NCI-H1694 treated with DMSO at 0.1 percent for 48 hours (cell line): ENCODE measurements around the gene PCDH17.

Source experiments
- DNase-seq: peaks from one replicate; lab custom pipeline; 2025; lab: John Stamatoyannopoulos, UW

PCDH17 gene

DNA sequence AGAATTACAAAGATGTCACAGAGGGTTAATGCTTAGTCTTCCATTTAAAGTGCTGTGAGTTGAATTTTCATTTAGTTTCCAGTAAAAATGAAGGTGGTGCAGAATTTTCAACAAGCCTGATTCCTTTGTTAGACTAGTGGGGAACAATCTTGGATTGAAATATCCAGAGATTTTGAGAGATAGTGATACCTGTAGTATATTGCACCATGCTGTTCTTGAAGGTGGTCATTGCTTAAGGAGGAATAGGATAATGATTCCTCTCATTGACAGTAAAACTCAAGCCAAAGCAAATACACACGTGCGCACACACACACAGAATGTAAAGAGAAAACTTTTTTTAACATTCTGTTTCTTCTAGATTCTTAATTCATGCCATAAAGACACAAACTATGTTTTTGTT is 5.3 kb downstream of the PCDH17 start:
- DNase-seq = no peak

DNA sequence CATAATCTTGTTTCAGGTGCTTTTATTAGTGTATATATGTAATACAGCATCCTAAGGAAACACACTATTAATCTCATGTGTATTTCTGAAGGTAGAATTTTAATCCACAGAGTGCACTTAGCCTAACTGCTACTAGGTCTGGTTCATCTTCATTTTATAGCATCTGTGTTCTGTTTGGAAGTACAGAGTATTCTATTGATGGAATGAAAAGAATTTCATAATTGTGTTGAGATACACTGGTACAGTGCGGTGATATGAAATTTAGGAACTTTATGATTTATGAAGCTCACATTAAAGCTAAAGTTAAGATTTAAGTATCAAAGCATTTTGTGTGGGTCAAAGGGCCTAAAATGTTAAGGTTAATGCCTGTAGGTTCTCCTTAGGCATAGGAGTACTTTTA is 6.0 kb downstream of the PCDH17 start:
- DNase-seq = no peak

DNA sequence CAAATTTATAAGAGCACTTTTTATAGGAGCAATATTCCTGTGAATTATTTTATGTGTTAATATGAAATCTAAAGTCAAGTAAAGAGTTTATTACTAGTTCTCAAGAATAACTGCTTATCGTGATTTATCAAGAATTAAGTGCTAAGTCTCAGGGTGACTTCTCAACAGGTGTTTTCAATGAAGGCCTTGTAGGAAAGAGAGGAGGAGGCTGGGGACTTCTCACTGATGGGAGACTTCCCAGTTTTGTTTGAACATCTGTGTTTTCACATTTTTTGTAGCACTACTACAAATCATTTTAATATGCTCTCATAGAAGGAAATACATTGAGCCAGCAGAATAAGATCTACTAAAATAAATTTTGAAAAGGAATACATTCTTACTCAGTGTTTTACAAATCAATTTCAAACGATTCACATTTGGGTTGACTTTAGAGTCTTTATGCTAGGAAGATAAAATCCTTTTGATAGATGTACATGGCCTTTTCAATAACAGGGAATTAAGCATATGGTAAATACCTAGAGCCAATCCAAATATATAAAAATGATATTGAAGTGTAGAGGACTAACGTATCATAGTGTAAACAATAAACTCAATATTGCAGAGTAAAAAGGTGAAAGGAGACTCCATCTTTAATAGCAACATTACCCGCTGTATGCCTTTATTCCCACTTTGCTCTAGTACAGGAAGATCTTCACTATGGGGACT is 6.8 kb downstream of the PCDH17 start:
- DNase-seq = no peak

- DNase-seq = no peak
Measured at GRCh38 chr13:57640607-57641006, 9.1 kb downstream of the PCDH17 start.

- DNase-seq = no peak
Measured at GRCh38 chr13:57641051-57641450, 9.5 kb downstream of the PCDH17 start.

DNA sequence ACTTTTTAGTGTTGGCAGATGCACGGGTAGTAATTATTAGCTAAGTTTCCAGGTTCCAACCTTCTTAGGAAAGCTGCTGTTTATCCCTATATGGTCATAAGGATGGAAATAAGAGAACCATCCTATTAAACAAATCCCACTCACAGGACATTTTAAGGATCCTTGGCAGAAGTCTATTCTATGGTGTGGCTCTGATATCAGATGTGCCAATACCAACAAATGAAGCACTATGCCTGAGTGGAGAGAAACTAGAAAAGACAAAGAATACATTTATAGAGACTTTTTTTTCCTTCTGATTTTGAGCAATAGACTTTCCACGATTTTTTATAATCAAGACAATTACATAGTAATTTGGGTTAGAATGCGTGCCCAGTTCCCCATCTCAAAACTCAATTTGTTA is 12.6 kb downstream of the PCDH17 start:
- DNase-seq = no peak

GRCh38 chr13:57653229-57653989 is 21.9 kb downstream of the PCDH17 start:
- DNase-seq = no peak

GRCh38 chr13:57665481-57665880 is 33.9 kb downstream of the PCDH17 start:
- DNase-seq = no peak

DNA sequence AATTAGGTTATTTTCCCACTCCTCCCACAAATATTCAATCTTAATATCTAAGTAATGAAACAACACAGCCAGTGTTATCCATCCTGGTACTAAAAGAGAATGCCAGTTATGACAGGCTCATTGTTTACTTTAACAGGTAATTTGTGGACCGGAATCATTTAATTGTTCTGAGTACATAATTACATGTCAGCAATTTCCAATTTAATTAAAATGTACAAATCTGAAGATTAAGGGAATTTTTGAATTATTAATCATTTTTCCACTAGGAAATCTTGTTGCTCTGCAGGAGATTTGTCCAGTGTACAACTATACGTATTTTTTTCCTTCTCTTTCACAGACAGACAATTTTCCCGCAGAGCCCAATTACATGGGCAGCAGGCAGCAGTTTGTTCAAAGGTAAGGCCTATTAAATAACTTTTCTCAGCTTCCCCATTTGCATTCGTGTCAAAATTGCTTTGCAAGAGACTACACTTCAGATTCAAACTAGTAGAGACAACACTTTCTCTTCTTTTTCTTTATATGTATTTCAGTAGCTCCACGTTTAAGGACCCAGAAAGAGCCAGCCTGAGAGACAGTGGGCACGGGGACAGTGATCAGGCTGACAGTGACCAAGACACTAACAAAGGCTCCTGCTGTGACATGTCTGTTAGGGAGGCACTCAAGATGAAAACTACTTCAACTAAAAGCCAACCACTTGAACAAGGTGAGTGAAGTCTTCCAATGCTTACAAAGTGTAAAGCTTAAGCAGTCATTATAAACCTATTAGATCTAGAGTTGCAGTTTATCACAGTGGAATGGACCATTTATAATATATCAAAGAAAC is 34.8 kb downstream of the PCDH17 start:
- no peak for DNase-seq

DNA sequence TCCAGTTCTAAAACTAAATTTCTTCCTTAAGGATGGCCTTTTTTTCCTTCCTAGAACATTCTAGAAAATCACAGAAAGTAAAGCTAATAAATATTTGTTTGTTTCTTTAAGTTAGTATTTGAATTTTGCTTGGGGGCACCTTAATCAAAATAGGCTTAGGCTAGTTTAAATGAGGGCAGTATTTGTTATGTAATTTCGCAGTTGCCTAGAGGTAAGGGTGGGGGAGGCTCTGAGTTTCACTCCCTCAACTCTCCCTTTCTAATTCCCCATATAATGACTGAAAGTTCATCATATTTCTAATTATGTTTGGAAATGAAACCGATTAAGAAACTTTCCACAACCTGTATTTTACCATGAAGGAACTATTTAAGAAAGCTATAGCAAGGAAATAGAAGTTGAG is 40.6 kb downstream of the PCDH17 start:
- no peak for DNase-seq

DNA sequence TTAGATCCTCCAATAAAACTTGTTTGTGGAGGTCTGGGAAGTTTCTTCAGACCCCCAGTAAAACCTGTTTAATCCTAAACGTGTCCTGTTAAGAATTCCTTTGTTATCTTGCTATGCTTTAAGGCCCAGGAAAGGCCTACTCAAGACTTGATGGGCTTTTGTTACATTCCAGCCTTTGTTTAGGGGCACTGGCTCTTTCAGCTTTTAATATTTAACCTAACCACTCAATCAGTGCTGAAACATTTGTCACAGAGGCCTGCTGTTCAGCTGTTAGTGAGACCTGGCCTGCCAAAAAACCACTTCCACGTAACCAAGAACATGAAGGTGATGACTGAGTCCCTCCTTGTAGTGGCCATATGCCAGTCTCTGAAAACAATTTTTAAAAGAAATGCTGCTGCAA is 41.7 kb downstream of the PCDH17 start:
- DNase-seq = no peak

GRCh38 chr13:57675526-57675925 is 44.0 kb downstream of the PCDH17 start:
- DNase-seq = no peak

- no peak for DNase-seq
Measured at GRCh38 chr13:57680609-57681008, 49.1 kb downstream of the PCDH17 start.

DNA sequence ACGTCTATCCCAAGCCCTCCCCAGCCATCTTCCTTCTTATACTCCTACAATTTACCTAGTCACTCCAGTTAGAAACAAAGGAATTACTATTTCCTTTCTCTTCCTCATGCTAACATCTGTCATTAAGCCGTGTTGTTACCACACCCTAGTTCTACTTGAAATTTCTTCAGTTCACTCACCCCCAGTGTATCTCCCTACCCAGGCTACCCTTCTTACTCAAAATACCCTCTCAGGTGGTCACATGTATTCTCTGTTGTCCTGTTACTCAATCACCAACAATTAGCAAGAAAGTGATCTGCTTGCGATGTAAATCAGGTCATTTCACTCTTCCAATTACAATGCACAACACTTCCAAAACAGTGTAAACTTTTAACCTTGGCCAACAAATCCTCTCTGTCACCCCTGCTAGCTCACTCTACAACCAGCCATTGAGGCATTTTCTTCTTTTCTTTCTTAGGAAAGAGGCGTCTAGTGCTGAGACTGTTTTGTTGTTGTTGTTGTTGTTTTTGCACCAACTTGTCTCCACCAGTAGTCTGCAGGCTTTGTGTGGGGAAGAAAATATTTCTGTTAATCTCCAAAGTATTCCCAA is 50.7 kb downstream of the PCDH17 start:
- no peak for DNase-seq

DNA sequence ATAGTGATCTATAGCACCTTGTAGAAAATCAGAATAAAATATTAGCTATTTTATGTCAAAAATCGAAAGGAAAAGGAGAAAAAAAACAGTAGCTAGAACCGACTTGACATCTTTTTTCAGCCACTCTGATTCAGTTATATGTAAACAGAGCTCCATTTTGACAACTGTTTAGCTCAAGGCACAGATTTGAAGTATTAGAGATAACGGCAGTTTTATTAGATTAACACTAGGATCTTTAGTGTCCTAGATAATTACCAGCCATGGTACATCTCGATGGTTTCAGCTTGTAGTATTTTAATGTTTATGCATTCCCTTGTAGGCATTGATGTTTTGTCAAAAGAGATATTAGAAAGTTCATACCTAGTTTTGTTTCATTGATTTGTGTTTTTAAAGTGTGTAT is 67.3 kb downstream of the PCDH17 start:
- DNase-seq = no peak

GRCh38 chr13:57704031-57704430 is 72.5 kb downstream of the PCDH17 start:
- no peak for DNase-seq

DNA sequence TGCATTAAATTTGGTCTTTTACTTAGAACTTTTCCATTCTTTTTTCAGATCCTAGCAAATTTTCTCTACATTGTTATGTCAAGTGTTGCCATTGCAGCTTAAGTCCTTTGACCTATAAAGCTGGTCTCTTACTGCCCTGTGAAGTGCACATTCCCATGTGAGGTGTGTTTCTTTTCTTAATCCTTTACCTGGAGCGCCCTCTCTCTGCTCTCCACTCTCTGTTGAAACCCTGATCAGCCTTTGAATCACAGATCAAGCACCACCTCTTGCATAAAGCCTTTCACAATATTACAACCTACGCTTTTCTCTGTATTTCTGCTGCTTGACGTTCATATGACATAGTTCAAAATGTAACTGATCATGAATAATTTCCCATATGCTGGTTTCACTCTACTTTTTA is 84.8 kb downstream of the PCDH17 start:
- no peak for DNase-seq

GRCh38 chr13:57724486-57725272 is 93.1 kb downstream of the PCDH17 start:
- no peak for DNase-seq

- no peak for DNase-seq
Measured at GRCh38 chr13:57725480-57725879, 93.9 kb downstream of the PCDH17 start.

GRCh38 chr13:57726981-57727380 is 95.4 kb downstream of the PCDH17 start:
- no peak for DNase-seq

GRCh38 chr13:57734306-57734705 is 102.8 kb downstream of the PCDH17 start:
- DNase-seq = no peak

DNA sequence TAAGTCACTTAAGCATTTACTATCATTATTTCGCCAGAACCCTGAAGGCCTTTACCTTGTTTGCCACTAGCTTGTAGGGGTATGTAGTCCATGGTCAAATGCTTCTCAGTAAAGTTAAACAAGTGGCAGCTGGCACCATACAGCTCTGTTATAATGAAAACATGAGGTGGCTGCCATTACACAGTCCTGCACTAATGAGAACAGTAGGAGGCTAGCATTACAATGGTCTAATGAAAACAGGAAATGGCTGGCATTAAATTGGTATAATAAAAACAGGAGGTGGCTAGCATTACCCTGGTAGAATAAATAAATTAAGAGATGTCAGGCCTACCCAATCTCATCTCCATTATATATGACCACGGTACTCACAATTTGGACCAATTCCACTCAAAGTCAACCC is 107.5 kb downstream of the PCDH17 start:
- DNase-seq = peak; percentile 2
